A549 (cell line): ENCODE measurements around the gene RYR3. TPM values are rescaled to one million over a fixed set of nuclear protein-coding genes. Genes with fewer than 3 reads are reported as not detected.

ENCODE experiments used
- ATAC-seq, 2 experiments: fragments of 200-7000 bp in 1 of 2; fragments of >200 bp in 1 of 2; cut with Nextera tagmentation in 1 of 2; cut with Tn5 transposase in 1 of 2; 3 replicates each; pipeline versions ENCODE4 v1.8.0 to v1.9.1; 2018 to 2020; ENCODE audit warnings: mild to moderate bottlenecking in 1 of 2, moderate library complexity in 1 of 2
- CTCF ChIA-PET: fragments of 300-600 bp; sonication (Branson Sonifier 250); formaldehyde crosslinking; extraction: SDS; loops from one replicate; lab custom pipeline; 2021; ENCODE audit warnings: antibody characterized with exemption, inconsistent platforms; lab: Yijun Ruan, JAX
- POLR2A ChIA-PET: fragments of 350-600 bp; formaldehyde crosslinking; extraction: SDS; loops from one replicate; lab custom pipeline; 2021; ENCODE audit warnings: antibody characterized with exemption, inconsistent platforms; lab: Yijun Ruan, JAX
- DNase-seq, 2 experiments: peaks; one replicate each; pipeline versions ENCODE4 v3.0.0 to v3.0.0-alpha.2; 2011 to 2016; ENCODE audit warnings: low read depth in 1 of 2, low spot score in 1 of 2
- FAIRE-seq: peaks from 2 replicates; lab custom pipeline; 2011; peaks lifted over from hg19 to GRCh38; lab: Jason Lieb, UNC
- H3K27ac ChIP-seq, 2 experiments: fragments of >200 bp; sonication (Bioruptor Twin); formaldehyde crosslinking; 3 replicates each; pipeline ENCODE4 v1.5.1; 2016 to 2017
- H3K4me1 ChIP-seq: fragments of >200 bp; sonication (Bioruptor Twin); formaldehyde crosslinking; 3 replicates; pipeline ENCODE4 v1.6.1; 2016
- H3K4me2 ChIP-seq: fragments of >200 bp; sonication (Bioruptor Twin); formaldehyde crosslinking; 3 replicates; pipeline ENCODE4 v1.6.1; 2016
- H3K4me3 ChIP-seq: fragments of >200 bp; sonication (Bioruptor Twin); formaldehyde crosslinking; 3 replicates; pipeline ENCODE4 v1.5.1; 2016
- H3K9me3 ChIP-seq: fragments of >200 bp; sonication (Bioruptor Twin); formaldehyde crosslinking; 3 replicates; pipeline ENCODE4 v1.6.1; 2016
- ATOH8 ChIP-seq: fragments of 250-450 bp; sonication (Bioruptor Pico); IDR thresholded peaks from 2 replicates; pipeline ENCODE4 v1.5.0; 2020; ENCODE audit warnings: low read depth, mild to moderate bottlenecking, moderate library complexity
- CBX2 ChIP-seq: fragments of 200-600 bp; sonication (generic); IDR thresholded peaks from 2 replicates; pipeline ENCODE4 v1.6.1; 2016; ENCODE audit warnings: low read depth, mild to moderate bottlenecking, borderline replicate concordance
- CBX8 ChIP-seq: fragments of 200-600 bp; sonication (generic); IDR thresholded peaks from 2 replicates; pipeline ENCODE4 v1.6.1; 2016
- CHD2 ChIP-seq: fragments of 150-350 bp; IDR thresholded peaks from 2 replicates; pipeline ENCODE4 v1.6.1; 2014; ENCODE audit warnings: low read length; ENCODE audit not compliant: partially characterized antibody
- CHD4 ChIP-seq: fragments of 200-600 bp; sonication (generic); IDR thresholded peaks from 2 replicates; pipeline ENCODE4 v1.6.1; 2016; ENCODE audit warnings: antibody characterized with exemption, mild to moderate bottlenecking, borderline replicate concordance
- E2F6 ChIP-seq: IDR thresholded peaks from 2 replicates; pipeline ENCODE4 v1.6.1; 2012; ENCODE audit warnings: low read depth, borderline replicate concordance
- ELK1 ChIP-seq: fragments of 150-350 bp; IDR thresholded peaks from 2 replicates; pipeline ENCODE4 v1.6.1; 2014; ENCODE audit warnings: low read depth, mild to moderate bottlenecking, low read length
- EP300 ChIP-seq, 2 experiments: fragments of >200 bp; sonication (Bioruptor Twin); formaldehyde crosslinking; IDR thresholded peaks; 2 replicates in 1 of 2; 3 replicates in 1 of 2; pipeline ENCODE4 v1.6.1; 2016 to 2017
- ESRRA ChIP-seq: fragments of 150-350 bp; IDR thresholded peaks from 2 replicates; pipeline ENCODE4 v1.6.1; 2014; ENCODE audit warnings: mild to moderate bottlenecking, low read length, borderline replicate concordance
- FOSB ChIP-seq: fragments of 250-450 bp; sonication (Bioruptor Pico); IDR thresholded peaks from 2 replicates; pipeline ENCODE4 v1.5.0; 2020; ENCODE audit warnings: mild to moderate bottlenecking, moderate library complexity
- HES2 ChIP-seq: fragments of >200 bp; sonication (Bioruptor Twin); formaldehyde crosslinking; IDR thresholded peaks from 2 replicates; pipeline ENCODE4 v1.6.1; 2016
- MAFK ChIP-seq: fragments of 450-650 bp; IDR thresholded peaks from 2 replicates; pipeline ENCODE4 v1.6.1; 2014; ENCODE audit not compliant: partially characterized antibody
- NFE2L2 ChIP-seq: fragments of 150-350 bp; conservative IDR thresholded peaks from 2 replicates; pipeline ENCODE4 v1.6.1; 2014; ENCODE audit warnings: low read length
- NPAS2 ChIP-seq: fragments of 250-450 bp; sonication (Bioruptor Pico); IDR thresholded peaks from 2 replicates; pipeline ENCODE4 v1.8.0; 2022; ENCODE audit warnings: mild to moderate bottlenecking, moderate library complexity, borderline replicate concordance
- NR3C1 ChIP-seq: fragments of >200 bp; sonication (Bioruptor Twin); formaldehyde crosslinking; IDR thresholded peaks from 3 replicates; pipeline ENCODE4 v1.6.1; 2017
- PBX3 ChIP-seq: IDR thresholded peaks from 2 replicates; pipeline ENCODE4 v1.6.1; 2012
- PHF8 ChIP-seq: fragments of 200-600 bp; sonication (generic); IDR thresholded peaks from 2 replicates; pipeline ENCODE4 v1.6.1; 2016; ENCODE audit warnings: low read depth, mild to moderate bottlenecking, antibody characterized with exemption, moderate library complexity, borderline replicate concordance
- POLR2AphosphoS2 ChIP-seq: conservative IDR thresholded peaks from 2 replicates; pipeline ENCODE4 v1.6.1; 2012; ENCODE audit warnings: low read length, improper control_type of control experiment, inconsistent platforms
- RAD21 ChIP-seq, 2 experiments: fragments of >200 bp in 1 of 2; sonication (Bioruptor Twin) in 1 of 2; formaldehyde crosslinking in 1 of 2; IDR thresholded peaks in 1 of 2; conservative IDR thresholded peaks in 1 of 2; 2 replicates in 1 of 2; 3 replicates in 1 of 2; pipeline ENCODE4 v1.6.1; 2012 to 2018; ENCODE audit warnings: inconsistent platforms in 1 of 2
- RCOR1 ChIP-seq: fragments of 150-350 bp; IDR thresholded peaks from 2 replicates; pipeline ENCODE4 v1.6.1; 2014; ENCODE audit warnings: antibody characterized with exemption, low read length, low read depth
- REST ChIP-seq: fragments of 200-600 bp; sonication (generic); IDR thresholded peaks from 2 replicates; pipeline ENCODE4 v1.6.1; 2016; ENCODE audit warnings: antibody characterized with exemption, mild to moderate bottlenecking, moderate library complexity
- SMC3 ChIP-seq: fragments of >200 bp; sonication (Bioruptor Twin); formaldehyde crosslinking; IDR thresholded peaks from 3 replicates; pipeline ENCODE4 v1.6.1; 2018; ENCODE audit warnings: inconsistent platforms
- SREBF2 ChIP-seq: fragments of 450-650 bp; IDR thresholded peaks from 2 replicates; pipeline ENCODE4 v1.6.1; 2014; ENCODE audit warnings: mild to moderate bottlenecking, moderate library complexity
- TP53 ChIP-seq: fragments of 250-450 bp; sonication (Bioruptor Pico); IDR thresholded peaks from 2 replicates; pipeline ENCODE4 v1.5.0; 2021; ENCODE audit warnings: mild to moderate bottlenecking, moderate library complexity
- ZC3H11A ChIP-seq: fragments of 450-650 bp; IDR thresholded peaks from 2 replicates; pipeline ENCODE4 v1.6.1; 2014; ENCODE audit warnings: antibody characterized with exemption, mild to moderate bottlenecking
- ZFP36 ChIP-seq: fragments of 450-650 bp; IDR thresholded peaks from 2 replicates; pipeline ENCODE4 v1.6.1; 2014; ENCODE audit warnings: borderline replicate concordance; ENCODE audit not compliant: partially characterized antibody
- ZNF302 ChIP-seq: fragments of 250-450 bp; sonication (Bioruptor Pico); IDR thresholded peaks from 2 replicates; pipeline ENCODE4 v1.9.0; 2021; ENCODE audit warnings: inconsistent platforms, mild to moderate bottlenecking, moderate library complexity
- WGBS: methylation state at CpG from one replicate; pipeline ENCODE4 v1.1.6; 2017; ENCODE audit errors: missing lambda C conversion rate; 5-methylcytosine and 5-hydroxymethylcytosine counted together
- polyA plus RNA-seq, 4 experiments: library from polyadenylated mRNA; depleted of rRNA in 3 of 4; stranded (reverse); fragments of >200 nt; fragmentation: RNase III in 1 of 4; extraction: RNeasy Plus Mini Kit Qiagen cat#74134 plus additional on column Dnase treatment in 1 of 4; gene quantifications; 2 replicates in 3 of 4; 3 replicates in 1 of 4; pipeline ENCODE4 v1.2.3, GENCODE V29; 2011 to 2017
- TF ChIP-seq, protein P1 (sequence below): fragments of >200 bp; sonication (Bioruptor Twin); formaldehyde crosslinking; IDR thresholded peaks from 3 replicates; pipeline ENCODE4 v1.6.1; 2016

Gene RYR3
- polyA plus RNA-seq, 2 of the 4 experiments (the other 2 are of a cell fraction): 0.03 TPM; not detected in 1

- no peak for TF ChIP-seq NR3C1
- TF ChIP-seq MAFK: no peak
- no peak for TF ChIP-seq ZNF302 (CRISPR knock-in tag)
- no peak for TF ChIP-seq REST
- no peak for TF ChIP-seq ZFP36
- TF ChIP-seq ATOH8 (CRISPR knock-in tag): no peak
- no peak for TF ChIP-seq SMC3
- TF ChIP-seq SREBF2: no peak
- TF ChIP-seq ESRRA: no peak
- TF ChIP-seq CBX2: no peak
- no peak for TF ChIP-seq ELK1
- TF ChIP-seq, protein P1, sequence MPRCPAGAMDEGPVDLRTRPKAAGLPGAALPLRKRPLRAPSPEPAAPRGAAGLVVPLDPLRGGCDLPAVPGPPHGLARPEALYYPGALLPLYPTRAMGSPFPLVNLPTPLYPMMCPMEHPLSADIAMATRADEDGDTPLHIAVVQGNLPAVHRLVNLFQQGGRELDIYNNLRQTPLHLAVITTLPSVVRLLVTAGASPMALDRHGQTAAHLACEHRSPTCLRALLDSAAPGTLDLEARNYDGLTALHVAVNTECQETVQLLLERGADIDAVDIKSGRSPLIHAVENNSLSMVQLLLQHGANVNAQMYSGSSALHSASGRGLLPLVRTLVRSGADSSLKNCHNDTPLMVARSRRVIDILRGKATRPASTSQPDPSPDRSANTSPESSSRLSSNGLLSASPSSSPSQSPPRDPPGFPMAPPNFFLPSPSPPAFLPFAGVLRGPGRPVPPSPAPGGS: no peak
- no peak for TF ChIP-seq EP300 (IDR thresholded peaks at IDR 0.05)
- TF ChIP-seq E2F6: no peak
- TF ChIP-seq FOSB (CRISPR knock-in tag): no peak
- no peak for TF ChIP-seq RCOR1
- TF ChIP-seq NFE2L2: no peak
- TF ChIP-seq POLR2AphosphoS2: no peak
- TF ChIP-seq ZC3H11A: no peak
- TF ChIP-seq TP53 (CRISPR knock-in tag): no peak
- Histone ChIP-seq H3K27ac (no peak overlapping the region), H3K4me1 (no peaks in the 10 kb centered on the region), H3K4me3 (no peak overlapping the region), H3K4me2 (no peak overlapping the region), H3K9me3 (no peaks in the 10 kb centered on the region)
- ATAC-seq (no peak), DNase-seq (no peak), FAIRE-seq (no peak)
- WGBS: 1% methylated on average over 3 of the region's 3 CpGs
- ChIA-PET POLR2A (no interaction called here), CTCF (no interaction called here)
Measured at GRCh38 chr15:33369941-33370622, 59.3 kb downstream of the RYR3 start.

GRCh38 chr15:33370623-33371020, 59.9 kb downstream of the RYR3 start:
- Histone ChIP-seq H3K4me1 (no peaks in the 10 kb centered on the region), H3K27ac (no peak overlapping the region), H3K9me3 (no peaks in the 10 kb centered on the region), H3K4me3 (no peak overlapping the region), H3K4me2 (no peak overlapping the region)
- FAIRE-seq (no peak), ATAC-seq (no peak), DNase-seq (no peak)
- ChIA-PET CTCF (no interaction called here), POLR2A (no interaction called here)
- TF ChIP-seq NFE2L2 (no peak), ZNF302 (CRISPR knock-in tag) (no peak), MAFK (no peak), PBX3 (no peak), NPAS2 (CRISPR knock-in tag) (no peak), CHD2 (no peak), RAD21 (conservative IDR thresholded peaks at IDR 0.05 in 1 of 2, IDR thresholded peaks at IDR 0.05 in 1 of 2) (no peak), POLR2AphosphoS2 (no peak), CBX8 (no peak), HES2 (no peak), PHF8 (no peak), ZC3H11A (no peak), CHD4 (no peak), FOSB (CRISPR knock-in tag) (no peak), CBX2 (no peak)
- WGBS: 47% methylated on average over 3 of the region's 3 CpGs
